ENCODE data around the gene DNER.

DNA sequence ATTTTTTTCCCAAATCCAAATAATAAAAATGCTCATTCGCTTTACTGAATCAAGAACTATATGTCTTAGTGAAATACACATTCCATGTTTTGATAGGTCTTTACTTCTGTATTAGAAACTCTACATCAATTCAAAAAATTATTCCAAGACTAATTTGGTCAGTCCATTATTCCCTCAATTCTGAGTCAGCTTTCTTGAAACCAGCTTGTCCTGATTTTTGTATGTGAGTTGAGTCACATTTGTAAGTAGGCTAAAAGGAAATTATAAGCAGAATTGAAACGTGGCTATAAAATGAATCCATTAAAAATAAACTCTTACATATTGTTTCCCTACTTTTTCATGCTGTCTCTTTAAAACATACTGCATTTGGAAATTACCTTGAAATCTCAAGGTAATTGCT is 113.0 kb downstream of the DNER start:
- TF ChIP-seq, protein P1, sequence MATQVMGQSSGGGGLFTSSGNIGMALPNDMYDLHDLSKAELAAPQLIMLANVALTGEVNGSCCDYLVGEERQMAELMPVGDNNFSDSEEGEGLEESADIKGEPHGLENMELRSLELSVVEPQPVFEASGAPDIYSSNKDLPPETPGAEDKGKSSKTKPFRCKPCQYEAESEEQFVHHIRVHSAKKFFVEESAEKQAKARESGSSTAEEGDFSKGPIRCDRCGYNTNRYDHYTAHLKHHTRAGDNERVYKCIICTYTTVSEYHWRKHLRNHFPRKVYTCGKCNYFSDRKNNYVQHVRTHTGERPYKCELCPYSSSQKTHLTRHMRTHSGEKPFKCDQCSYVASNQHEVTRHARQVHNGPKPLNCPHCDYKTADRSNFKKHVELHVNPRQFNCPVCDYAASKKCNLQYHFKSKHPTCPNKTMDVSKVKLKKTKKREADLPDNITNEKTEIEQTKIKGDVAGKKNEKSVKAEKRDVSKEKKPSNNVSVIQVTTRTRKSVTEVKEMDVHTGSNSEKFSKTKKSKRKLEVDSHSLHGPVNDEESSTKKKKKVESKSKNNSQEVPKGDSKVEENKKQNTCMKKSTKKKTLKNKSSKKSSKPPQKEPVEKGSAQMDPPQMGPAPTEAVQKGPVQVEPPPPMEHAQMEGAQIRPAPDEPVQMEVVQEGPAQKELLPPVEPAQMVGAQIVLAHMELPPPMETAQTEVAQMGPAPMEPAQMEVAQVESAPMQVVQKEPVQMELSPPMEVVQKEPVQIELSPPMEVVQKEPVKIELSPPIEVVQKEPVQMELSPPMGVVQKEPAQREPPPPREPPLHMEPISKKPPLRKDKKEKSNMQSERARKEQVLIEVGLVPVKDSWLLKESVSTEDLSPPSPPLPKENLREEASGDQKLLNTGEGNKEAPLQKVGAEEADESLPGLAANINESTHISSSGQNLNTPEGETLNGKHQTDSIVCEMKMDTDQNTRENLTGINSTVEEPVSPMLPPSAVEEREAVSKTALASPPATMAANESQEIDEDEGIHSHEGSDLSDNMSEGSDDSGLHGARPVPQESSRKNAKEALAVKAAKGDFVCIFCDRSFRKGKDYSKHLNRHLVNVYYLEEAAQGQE (IDR thresholded peaks at IDR 0.05), result no peak
- TF ChIP-seq, protein P2, sequence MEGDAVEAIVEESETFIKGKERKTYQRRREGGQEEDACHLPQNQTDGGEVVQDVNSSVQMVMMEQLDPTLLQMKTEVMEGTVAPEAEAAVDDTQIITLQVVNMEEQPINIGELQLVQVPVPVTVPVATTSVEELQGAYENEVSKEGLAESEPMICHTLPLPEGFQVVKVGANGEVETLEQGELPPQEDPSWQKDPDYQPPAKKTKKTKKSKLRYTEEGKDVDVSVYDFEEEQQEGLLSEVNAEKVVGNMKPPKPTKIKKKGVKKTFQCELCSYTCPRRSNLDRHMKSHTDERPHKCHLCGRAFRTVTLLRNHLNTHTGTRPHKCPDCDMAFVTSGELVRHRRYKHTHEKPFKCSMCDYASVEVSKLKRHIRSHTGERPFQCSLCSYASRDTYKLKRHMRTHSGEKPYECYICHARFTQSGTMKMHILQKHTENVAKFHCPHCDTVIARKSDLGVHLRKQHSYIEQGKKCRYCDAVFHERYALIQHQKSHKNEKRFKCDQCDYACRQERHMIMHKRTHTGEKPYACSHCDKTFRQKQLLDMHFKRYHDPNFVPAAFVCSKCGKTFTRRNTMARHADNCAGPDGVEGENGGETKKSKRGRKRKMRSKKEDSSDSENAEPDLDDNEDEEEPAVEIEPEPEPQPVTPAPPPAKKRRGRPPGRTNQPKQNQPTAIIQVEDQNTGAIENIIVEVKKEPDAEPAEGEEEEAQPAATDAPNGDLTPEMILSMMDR (IDR thresholded peaks at IDR 0.05), result no peak
- no peak for TF ChIP-seq SREBF2 (IDR thresholded peaks at IDR 0.05)
